Stimulated activated CD8-positive, alpha-beta memory T cell treated with anti-CD3 and anti-CD28 coated beads, Interleukin-4, amount 100 ng/mL, for 1 hour (primary cell): ENCODE data around the gene MRPL55.

Source experiments
- DNase-seq, 2 donors: peaks; one replicate each; pipeline ENCODE4 v3.0.0-alpha.2; 2020; ENCODE audit warnings: low read depth in 2 of 2, low spot score in 1 of 2

Gene MRPL55

DNA sequence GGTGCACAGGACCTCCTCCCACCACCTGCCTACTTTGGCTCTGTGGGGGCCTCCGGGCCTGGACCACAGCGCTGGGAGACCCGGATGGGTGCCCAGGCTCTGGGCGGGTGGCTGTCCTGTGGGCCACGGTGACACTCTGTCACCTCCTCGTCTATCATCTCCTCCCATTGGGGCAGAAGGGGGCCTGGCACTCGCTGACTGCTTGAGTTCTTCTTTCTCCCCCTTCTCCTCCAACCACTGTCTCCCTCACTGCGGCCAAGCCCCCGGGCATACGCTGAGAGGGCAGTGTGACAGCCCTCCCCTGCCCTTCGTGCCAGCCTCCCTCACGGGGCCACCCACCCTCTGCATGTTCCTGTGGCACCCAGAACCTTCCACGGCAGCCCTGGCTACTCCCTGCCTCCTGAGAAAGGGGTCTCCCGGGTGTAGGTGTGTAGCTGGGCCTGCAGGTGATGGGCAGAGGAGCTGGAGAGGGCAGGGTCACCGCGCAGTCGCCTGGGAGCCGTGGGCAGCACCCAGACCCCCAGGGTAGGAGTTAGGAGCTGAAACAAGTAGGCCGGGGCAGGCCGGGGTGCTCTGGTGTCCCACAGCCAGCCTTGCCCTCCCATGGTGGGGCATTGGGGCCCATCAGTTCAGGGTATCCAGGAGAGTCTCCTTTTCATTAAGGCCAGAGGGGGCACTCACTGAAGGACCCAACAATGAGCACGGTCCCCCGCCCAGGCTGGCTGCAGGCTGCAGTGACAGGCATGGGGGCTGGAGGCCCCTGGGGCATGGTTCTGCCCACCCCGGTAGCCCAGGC, 35.8 kb downstream of the MRPL55 start:
- DNase-seq, result no peak

DNA sequence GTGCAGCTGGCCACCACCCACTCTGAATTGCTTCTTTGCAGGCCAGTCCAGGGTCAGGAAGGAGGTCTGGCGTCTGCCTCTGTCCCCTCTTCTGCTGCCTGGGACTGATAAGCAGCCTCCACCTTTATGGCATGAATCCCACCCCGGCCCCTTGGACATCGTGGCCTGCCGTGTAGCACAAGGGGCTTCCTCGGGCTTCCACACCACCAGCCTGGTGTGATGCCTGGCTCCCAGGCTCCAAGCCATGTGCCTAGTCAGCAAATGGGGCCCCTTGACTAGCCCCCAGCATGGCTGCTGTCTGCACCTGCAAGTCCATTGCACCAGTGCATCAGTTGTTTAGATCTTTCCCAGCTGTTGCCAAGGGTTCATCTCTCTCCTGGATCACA, 36.4 kb downstream of the MRPL55 start:
- DNase-seq, result no peak

DNA sequence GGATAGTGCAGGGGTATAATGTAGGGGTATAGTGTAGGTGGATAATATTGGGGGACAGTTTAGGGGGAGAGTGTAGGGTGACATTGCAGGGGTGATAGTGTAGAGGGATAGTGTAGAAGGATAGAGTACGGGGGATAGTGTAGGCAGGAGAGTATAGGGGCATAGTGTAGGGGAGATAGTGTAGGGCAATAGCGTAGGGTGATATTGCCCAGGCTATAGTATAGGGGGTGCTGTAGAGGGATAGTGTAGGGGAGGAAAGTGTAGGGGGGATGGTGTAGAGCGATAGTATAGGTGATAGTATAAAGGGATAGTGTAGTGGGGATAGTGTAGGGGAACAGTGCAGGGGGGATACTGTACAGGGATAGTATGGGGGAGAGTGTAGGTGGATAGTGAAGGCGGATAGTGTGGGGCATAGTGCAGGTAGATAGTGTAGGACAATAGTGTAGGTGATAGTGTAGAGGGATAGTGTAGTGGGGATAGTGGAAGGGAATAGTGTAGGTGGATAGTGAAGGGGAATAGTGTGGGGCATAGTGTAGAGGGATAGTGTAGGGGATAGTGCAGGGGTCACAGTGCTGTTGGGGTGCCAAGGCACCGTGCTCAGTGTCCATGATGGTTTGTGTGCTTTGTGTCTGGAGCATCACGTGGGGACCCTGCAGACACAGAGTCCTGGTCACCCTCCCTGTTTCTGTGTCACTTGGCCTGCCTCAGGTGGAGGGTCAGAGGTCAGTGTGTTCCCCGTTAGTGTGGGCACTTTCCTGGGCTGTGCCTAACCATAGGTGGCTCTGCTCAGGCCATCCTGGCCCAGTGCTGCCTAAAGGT, 37.1 kb downstream of the MRPL55 start:
- no peak for DNase-seq

DNA sequence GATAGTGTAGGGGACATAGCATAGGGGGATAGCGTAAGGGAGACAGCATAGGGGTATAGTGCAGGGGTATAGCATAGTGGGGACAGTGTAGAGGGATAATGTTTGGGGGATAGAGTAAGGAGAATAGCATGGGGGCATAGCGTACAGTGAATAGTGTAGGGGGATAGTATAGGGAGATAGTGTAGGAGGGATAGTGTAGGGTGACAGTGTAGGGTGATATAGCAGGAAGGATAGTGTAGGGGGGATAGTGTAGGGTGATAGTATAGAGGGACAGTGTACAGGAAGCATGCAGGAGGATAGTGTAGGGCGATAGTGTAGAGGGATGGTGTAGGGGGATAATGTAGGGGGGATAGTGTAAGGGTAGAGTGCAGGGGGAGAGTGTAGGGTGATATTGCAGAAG, 38.2 kb downstream of the MRPL55 start:
- no peak for DNase-seq

GRCh38 chr1:228070173-228070572, 38.9 kb downstream of the MRPL55 start:
- no peak for DNase-seq

DNA sequence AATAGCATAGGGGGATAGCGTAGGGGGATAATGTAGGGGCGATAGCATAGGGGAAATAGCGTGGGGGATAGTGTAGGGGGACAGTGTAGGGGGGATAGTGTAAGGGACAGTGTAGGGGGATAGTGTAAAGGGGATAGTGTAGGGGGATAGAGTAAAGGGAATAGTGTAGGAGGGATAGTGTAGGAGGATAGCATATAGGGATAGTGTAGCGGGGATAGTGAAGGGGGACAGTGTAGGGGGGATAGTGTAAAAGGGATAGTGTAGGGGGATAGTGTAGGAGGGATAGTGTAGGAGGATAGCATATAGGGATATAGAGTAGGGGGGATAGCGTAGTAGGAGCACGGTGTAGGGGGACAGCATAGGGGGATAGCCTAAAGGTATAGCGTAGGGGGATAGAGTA, 40.7 kb downstream of the MRPL55 start:
- no peak for DNase-seq

DNA sequence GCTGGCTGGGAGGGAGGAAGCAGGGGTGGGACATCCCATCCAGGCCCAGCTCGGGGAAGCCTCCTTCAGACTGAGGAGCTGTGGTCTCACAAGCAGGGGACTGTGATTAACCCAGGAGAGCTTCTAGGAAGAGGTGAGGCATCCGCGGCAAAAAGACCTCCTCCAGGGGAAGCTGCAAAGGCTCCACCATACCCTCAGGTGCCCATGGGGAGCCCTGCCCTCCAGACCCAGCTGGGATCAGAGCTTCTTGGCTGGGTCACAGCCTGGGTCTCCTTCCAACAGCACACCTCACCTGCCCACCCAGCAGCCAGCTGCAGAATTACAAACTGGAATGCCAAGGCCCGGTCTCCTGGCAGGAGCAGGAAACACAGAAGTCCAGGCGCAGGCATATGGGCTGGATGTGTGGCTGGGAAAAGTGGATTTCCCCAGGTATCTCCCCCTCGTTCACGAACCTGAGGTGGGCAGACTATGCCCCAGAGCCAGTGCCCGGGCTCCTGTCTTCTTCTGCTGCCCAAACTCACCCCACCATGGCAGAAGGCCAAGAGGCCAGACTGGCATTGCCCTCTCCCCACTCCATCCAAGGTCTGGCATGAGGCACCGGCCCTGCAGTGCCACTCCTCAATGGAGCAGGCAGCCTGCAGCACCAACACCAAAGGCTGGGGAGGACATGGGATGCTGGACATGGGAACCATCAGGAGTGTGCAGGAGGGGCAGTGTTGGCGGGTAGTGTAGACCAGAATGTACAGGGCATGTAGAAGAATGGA, 42.0 kb downstream of the MRPL55 start:
- no peak for DNase-seq

GRCh38 chr1:228066416-228066815, 42.7 kb downstream of the MRPL55 start:
- no peak for DNase-seq

- no peak for DNase-seq
These were observed 43.4 kb downstream of the MRPL55 start for GRCh38 chr1:228065543-228066347.

GRCh38 chr1:228064741-228065542, 44.2 kb downstream of the MRPL55 start:
- DNase-seq, result no peak

GRCh38 chr1:228064296-228064695, 44.8 kb downstream of the MRPL55 start:
- no peak for DNase-seq

DNA sequence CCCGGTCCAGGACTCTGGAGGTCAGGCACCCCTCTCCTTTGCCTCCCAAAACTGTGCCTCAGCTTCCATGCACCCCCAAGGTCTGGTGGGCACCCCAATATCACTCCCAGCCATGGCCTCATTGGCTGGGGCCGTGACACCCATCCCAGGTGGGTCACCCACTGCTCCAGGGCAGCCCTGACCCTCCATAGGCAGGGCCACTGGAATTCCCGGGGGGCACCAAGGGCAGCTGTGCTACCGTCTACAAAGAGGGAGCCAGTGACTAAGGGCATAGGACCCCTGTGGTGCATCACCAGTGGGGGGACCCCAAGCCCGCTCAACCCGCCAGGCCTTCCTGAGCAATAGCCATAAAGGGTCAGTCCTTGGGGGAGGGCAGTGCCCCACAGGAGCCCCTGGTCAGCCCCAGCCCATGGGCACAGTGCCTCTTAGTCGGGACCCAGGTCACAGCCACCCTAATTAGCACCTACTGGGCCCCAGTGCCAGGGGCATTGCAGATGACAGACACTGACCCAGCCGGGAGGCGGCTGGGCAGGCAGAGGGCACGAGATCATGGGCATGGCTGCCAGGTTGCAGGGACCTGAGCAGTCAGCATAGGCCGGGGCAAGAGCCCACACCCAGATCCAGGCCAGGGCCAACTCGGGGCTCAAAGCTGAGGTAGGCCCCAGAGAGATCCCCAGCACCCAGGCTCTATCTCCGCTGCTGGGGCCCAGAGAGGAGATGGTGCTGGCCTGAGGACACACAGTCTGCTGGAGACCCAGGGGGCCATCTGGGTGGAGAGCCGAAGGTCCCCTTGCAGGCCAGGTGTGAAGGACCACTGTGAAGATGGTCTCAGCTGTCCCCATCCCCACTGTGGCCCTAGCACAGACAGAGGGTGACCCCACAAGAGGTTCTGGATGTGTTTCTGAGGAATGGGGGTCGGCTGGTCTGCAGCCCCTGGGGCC, 45.6 kb downstream of the MRPL55 start:
- no peak for DNase-seq

DNA sequence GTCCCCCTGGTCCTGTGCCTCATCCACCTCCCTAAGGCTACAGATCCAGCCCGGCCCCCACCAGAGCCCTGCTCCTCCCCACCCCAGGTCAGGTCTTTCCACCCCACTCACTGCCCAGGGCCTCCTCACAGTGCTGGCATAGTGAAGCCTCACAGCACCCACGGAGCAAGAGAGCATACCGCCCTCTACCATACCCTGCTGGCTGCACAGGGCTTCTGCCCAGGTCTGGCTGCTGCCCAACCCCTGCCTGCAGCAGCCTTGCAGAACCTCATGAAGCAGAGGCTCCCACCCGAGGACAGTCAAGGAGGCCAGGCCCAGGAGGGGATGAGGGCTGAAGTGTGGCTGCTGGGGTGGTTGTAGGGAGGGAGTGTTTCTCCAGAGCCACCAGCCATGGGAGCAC, 46.3 kb downstream of the MRPL55 start:
- no peak for DNase-seq

- no peak for DNase-seq
These were observed 46.9 kb downstream of the MRPL55 start for GRCh38 chr1:228062085-228062791.

DNA sequence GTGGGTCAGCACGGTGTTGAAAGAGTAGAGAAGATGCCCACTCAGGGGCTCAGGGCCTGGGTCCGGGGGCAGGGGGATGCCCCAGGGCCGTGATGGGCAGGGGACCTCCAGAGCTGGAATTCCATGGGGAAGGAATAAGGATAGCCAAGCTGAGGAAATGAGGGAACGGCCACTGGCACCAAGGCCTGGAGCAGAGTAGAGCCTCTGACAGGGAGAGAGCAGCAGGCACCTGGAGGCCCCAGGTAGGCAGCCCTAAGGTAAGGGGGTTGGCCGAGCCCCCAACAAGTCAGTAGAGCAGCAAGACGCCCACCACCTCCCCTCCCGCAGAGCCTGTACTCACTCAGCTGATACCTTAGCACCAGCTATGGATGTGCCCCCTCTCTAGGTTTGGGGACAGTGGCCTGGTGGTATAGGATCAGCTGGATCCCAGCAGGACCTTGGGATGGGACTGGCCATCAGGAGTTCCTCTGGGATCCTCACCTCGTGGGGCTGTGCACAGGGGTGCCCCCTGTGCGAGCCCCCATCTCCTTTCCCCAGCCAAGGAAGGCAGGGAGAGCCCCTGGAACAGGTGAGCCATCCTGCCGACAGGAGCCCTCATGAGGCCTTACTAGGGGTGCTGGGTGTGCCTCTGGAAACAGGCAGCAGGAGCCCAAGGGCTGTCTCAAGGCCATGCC, 47.6 kb downstream of the MRPL55 start:
- no peak for DNase-seq

DNA sequence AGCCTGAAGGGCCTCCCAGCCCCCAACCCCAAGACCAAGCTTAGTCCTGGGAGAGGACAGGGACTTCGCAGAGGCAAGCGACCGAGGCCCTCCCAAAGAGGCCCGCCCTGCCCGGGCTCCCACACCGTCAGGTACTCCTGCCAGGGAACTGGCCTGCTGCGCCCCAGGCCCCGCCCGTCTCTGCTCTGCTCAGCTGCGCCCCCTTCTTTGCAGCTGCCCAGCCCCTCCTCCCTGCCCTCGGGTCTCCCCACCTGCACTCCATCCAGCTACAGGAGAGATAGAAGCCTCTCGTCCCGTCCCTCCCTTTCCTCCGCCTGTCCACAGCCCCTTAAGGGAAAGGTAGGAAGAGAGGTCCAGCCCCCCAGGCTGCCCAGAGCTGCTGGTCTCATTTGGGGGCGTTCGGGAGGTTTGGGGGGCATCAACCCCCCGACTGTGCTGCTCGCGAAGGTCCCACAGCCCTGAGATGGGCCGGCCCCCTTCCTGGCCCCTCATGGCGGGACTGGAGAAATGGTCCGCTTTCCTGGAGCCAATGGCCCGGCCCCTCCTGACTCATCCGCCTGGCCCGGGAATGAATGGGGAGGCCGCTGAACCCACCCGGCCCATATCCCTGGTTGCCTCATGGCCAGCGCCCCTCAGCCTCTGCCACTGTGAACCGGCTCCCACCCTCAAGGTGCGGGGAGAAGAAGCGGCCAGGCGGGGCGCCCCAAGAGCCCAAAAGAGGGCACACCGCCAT, 48.5 kb downstream of the MRPL55 start:
- DNase-seq, result no peak
